Left kidney (tissue), 2 donors: ENCODE data around the gene DACT2. TPM values are rescaled to one million over a fixed set of nuclear protein-coding genes. Genes with fewer than 3 reads are reported as not detected.
"Not testable (repeated sequence)": the region's sequence is repeated elsewhere in the genome, so short reads cannot be mapped to it uniquely, and the experiment has no call there.

ENCODE experiments used
- DNase-seq: peaks from one replicate; pipeline ENCODE4 v3.0.0-alpha.2; 2013
- polyA plus RNA-seq: library from polyadenylated mRNA; unstranded; fragments of 120-200 nt; gene quantifications from one replicate; pipeline ENCODE4 v1.2.1, GENCODE V29; 2013; ENCODE audit not compliant: insufficient read length

DACT2 gene
- polyA plus RNA-seq, 1 donor: 19.3 TPM

DNA sequence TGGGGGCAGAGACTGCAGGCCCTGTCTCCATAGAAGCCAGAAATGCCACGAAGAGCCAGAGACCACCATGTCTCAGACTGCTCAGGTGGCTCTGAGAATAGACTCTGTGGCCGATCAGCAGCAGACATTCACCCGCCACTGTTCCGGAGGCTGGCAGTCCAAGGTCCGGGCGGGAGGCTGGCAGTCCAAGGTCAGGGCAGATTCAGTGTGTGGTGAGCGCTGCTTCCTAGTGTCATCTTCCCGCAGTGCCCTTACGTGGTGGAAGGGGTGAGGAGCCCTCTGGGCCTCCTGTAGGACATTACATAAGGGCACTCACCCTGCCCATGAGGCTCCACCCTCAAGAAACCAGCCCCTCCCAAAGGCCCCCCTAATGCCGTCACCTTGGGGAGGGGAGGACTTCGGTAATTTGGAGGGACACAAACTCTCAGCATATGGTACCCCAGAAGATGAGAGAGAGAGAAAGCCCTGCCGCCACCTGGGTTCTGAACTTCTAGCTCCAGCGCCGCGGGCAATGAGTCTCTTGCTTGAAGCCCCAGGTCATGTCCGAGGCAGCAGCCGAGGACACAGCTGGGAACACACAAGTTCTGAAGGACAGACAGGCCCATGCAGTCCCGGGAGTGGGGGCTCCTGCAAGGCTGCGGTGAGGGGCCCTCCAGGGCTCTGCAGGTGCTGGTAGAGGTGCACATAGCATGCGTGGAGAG lies 36.4 kb downstream of the DACT2 start:
- DNase-seq: no peak

DNA sequence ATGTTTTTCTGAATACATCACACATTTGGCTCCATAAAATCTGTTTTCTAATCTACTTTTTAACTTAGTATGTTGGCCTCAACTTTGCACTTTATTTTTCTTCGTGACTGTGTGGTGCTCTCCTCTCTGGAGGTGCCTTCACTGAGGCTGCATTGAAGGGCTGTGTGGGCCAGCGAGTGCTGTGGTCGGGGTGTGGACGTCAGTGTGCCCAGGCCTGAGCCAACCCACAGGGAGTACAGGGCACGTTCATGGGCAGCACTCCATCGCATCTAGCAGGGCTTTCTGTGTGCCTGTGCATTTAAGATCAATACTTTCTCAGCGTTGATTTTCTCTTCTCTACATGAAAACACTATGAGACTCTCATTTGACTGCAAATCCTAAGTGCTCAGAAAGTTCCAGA lies 37.8 kb downstream of the DACT2 start:
- no peak for DNase-seq

DNA sequence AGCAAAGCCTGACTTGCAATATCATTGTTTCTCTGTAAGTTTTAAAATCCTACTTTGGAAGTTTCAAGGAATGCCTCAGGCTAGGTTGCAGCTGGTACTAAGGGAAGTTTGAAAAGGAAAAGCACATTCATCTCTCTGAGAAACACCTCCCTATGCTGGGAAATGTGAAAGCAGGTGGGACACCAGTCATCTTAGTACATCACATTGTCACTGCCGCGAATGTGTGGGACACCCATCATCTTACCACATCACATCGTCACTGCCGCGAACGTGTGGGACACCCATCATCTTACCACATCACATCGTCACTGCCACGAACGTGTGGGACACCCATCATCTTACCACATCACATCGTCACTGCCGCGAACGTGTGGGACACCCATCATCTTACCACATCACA lies 38.3 kb downstream of the DACT2 start:
- not testable (repeated sequence) for DNase-seq

DNA sequence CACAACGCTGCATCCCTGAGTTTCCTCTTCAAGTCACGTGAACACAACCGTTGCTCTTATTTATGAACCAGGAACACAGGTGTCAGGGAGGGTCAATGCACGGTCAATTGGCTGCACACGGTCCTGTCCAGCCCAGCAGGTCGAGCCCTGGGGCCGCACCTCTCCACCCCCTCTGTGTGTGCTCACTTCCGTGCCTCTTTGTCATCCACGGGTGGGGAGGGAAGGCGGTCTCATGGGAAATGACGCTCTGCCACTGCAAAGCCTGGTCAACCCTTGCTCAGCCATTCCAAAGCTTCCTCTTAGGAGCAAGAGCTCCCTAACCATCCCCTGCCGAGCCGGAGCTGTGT lies 38.7 kb downstream of the DACT2 start:
- DNase-seq: no peak

DNA sequence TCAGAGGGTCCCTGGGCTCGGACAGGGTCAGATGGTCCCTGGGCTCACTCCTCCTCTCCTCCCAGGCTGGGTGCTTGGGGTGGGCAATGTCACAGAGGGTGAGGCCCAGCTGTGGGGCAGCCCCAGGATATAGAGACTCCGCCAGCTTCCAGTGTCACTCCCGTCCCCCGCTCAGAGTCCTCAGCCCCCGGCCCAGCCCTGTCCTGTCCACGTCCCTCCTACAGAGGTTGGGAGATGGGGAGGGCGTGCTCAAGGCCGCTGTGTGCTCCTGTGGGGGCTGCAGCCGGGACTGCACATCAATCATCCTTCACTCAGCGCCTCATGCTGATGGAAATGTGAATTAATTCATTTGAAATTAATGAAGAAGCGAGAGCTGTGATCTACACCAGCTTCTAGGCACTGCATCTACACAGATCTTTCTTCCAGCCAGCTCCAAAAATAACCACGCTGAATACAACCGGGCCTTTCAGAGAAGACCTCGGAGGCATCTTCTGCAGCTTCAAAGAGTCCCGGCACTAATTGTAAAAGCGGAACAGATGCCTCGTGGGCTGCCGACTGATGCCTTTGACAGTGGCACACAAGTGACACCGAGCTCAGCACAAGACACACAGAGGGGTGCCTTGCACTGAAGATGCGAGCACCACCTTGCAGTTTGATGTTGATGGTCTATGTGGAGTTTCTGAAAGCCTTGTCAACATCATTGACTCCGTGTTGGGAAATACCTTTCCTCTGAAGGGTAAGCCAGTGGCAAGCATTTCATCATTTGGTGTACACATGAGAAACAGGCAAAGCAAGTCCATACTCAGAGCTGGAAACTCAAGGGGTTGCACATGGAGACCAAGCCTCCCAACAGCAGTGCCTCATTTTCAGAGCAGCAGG lies 39.3 kb downstream of the DACT2 start:
- DNase-seq: no peak

DNA sequence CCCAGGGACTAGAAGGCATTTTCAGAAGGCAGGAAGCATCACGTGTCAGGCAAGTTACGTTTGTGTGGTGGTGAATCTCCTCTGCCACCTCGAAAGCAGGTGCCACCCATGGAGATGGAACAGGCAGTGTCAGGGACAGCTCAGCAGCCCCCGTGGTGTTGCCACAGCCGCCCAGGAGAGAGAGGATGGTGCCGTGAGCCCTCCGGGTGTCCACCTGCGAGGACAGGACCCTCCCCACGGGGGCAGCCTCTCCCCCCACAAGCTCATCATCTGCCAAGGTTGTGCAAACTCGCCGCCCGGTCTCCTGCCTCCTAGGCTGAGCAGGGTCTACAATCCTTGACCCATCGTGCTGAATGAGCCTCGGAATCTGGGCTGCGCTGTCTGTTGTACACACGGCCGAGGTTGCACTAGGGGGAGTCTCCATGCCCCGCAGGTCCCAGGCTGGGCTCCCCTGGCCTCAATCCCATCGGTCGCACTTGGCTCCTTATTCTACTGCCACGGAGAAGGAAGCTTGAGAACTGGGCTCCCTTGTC lies 40.1 kb downstream of the DACT2 start:
- DNase-seq: no peak

DNA sequence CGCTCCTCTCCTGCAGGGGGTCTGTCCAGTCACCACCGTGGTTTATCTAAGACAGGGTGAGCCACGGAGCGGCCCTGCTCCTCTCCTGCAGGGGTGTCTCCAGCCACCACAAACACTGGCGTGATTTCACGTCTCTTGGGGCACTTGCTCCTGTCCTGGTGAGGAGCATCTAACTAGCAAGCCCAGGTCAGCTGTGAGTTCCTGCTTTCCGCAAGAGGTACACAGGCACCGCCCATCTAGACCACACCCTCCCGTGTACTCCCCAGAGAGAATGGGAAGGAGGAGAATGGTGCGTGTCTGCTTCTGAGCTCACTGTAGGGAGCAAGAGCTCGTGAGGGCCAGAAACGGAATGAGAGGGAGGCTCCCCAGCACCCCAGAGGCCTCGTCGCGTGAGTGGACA lies 40.7 kb downstream of the DACT2 start:
- no peak for DNase-seq

DNA sequence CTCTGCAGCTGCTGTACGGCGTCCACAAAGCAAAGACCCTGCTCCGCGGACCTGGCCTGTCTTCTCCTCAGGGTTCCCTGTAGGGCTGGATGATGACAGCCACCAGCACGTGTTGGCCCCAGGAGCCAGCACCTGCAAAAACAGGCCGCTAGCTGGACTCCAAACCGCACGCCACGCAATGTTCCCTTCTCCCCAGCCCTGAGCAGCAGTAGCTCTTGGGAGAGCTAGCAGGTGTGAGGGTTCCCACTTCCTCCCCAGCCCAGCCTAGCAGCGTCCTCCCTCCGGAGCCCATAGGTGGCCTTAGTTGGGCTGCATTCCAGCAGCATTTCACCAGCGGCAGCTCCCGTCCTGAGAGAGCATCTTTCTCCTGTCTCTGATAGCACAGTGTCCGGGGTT lies 42.3 kb downstream of the DACT2 start:
- no peak for DNase-seq

DNA sequence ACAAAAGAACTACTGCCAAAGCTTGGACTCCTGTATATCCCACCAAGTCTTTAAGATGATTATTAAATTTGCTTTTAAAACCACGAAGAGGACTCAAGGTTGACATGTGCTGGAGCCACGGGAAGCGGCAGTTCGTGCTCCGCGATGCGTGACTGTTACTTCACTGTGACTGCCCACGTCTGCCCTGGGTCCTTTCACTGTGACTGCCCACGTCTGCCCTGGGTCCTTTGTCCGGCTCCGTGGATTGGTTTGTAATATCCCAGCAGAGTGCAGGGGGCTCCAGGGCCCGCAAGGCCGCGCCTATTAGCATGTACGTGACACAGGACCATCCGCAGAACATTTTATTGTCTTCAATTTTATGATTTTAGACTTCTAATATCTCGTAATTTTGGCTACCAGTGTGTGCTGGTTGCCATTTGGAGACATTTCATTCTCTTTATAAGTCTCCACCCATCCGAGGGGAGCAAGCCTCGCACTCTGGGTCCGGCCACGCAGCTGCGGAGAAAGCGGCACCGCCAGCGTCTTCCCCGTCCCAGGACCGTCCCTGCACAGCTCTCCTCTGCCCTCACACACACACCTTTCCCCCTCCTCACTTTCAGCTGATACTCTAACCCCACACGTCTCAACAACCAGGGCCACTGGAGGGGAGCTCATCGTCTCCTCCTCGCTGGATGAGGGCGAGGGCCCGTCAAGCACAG lies 42.9 kb downstream of the DACT2 start:
- no peak for DNase-seq

DNA sequence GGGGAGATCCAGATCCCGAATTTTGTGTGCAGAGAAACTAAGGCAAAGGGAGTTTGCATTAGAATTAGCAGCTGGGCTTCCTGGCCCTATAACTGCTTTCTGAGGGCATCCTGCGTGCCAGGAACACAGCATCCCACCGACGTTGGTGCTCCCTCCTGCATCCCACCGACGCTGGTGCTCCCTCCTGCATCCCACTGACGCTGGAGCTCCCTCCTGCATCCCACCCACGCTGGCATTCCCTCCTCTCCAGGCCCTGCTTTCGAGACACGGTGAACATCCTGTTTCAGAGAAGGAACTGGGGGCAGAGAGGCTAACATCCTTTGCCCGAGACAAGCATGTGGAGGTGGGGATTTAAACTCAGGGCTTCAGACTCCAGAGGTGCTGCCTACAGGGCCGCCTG lies 44.4 kb downstream of the DACT2 start:
- no peak for DNase-seq

DNA sequence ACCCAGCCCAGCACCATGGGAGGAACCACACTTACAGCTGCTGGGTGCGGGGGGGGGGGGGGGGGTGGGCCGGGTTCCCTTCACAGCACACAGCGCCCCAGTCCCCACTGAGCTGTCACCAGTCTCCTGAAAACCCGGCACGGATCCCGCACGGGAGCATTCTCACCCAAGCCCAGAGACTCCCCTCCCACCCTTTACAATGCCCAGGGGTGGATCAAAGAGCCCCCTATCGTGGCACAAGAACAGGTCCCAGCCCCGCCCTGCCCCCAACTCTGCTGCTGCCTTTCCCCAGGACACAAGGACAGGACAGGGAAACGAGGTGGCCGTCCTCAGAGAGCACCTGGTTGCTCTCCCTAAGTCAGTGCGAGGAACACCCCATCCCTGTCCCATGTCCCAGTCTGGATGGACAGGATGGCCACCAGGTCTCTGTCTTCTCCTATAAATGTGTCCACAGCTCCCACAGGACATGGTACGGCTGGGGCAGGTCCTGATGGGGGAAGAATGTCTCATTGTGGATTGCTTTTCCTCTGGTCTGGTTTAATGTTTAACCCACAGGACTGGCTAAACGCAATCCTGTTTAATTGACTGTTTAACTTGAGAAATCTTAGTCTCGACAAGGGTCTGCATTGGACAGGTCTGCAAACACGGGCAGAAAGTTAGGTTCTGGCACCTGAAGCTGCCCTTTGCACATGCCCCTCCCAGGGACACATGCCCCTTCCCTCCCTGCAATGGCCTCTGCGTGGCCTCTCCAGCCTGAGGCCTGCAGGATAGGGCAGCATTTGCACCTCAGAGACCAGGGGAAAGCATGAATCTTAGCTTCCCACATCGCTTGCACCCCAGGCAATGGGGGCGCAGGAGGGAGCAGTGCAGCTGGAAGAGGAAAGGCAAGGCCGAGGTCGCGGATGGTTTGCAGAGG lies 45.3 kb downstream of the DACT2 start:
- DNase-seq: peak; percentile 61

DNA sequence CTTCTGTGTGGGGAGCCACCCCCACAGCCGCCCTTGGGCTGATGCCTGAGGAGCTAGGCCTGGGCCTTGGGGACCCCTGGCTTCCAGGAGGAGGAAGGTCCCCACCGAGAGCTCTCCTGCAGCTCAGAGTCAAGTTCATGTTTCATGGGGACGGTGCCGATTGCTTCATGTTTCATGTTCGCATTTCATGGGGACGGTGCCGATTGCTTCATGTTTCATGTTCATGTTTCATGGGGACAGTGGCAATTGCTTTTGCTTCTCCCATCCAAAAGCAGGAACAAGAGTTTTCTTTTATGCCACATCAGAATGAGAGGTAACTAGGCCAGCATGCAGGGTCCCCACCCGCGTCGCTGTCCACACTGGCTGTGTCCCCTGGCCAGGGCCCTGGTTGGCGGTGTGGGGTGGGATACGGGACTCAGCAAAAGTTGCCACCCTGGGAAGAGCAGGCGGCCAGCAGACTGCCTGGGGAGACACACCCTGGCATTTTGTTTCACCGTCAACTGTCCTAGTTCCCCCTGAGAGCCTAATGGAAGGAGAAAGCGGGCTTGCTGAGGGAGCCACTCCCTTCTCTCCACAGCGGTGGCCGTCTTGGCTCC lies 46.0 kb downstream of the DACT2 start:
- no peak for DNase-seq

DNA sequence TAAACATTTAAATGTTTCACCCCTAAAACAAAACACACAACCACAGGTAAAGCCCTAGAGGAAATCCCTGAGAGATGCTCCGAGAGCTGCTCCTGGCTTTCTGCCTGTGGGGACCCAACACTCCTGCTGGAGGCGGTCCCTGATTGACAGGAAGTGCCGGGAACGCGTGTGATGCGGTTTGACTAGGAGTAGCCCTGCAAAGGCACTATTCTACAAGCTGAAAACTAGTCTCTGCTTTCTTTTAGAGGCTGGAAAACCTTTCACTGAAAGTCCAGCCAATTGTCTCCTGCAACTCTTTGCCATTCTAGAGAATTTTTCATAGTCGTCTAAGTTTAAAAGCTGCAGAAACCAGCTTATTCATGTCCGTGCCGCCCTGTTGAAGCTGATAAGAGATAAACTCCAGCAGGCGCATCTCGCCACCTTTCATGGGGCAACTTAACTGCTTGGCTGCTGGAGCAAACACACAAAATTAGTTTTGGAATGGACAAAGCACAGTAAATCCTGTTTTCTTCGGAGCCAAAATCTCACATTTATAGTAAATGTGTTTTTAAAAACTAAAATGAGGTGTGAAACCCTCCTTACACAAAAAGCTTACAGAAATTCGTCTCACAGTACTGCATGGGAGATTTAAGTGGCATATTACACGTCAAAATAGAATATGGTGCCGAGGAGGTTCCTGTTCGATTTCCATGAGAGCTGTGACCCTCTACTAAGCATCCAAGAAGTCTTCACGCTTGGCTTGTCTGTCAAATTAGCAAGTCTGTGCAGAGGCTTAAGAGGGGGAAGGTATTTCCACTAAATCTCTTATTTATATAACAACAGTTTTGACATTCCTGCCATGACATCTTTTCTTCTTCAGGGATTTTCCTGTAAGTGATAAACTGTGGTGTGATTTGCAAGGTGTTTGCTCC lies 46.9 kb downstream of the DACT2 start:
- DNase-seq: no peak

DNA sequence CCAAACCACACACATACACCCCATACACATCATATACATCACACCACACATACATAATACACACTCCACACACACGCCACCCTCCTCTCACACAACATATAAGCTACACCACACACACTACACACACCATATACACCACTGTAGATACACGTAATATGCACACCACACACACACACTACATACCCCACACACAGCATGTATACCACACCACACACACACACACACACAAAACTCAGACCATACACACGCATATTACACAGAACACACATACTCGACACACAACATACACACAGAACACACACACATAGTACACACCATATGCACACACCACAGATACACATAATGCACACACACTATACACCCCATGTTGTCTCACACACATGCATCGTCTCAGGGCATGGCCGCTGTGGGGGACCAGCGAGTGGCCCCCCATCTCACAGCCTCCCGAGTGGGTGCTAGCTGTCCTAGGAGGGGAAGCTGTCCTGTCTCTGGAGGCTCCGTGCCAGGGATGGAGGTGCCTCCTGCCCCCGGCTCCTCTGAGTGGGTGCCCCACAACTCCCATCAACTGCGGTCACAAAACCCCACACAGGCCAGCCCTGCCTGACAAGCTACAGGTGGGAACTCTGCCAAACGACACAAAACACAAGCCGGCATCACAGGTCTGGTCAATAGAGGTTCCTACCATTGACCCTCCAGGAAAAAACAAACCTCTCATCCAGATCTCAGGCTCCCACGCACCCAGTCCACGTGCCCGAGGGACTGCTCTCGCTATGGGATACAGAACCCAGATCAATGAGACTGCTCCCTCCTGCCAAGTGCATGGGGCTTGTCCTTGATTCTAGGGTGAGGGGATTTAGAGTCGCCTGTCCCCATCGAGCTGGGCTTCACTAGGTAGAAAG lies 49.1 kb downstream of the DACT2 start:
- no peak for DNase-seq

DNA sequence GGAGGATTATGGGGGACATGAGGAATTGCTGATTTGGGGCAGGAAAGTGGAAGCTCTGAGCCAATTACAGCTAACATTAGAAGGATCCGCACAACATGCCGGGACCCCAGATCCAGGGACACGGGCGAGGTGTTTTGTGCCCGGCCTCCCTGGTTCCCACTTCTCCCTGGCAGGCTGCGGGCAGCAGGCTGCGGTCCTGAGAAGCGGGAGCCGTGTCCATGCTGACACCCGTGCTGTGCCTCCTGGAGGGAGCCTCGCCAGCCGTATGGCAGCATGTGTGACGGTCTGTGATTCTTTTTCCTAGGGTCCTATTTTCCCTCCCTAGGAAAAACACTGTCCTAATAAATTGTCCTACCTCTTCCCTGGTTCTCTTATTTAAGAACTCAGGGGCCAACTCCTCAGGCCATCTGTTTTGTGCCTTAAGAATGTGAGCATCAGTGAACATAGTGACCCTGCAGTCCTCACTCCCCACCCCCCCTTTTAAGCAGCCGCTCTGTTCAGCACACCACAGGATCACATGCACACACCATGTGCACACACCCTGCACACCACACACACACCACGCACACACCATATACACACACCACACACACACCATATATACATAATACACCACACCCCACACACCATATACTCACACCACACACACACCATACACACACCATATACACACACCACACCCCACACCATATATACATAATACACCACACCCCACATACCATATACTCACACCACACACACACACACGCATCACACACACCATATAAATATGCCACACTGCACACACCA lies 49.9 kb downstream of the DACT2 start:
- no peak for DNase-seq

DNA sequence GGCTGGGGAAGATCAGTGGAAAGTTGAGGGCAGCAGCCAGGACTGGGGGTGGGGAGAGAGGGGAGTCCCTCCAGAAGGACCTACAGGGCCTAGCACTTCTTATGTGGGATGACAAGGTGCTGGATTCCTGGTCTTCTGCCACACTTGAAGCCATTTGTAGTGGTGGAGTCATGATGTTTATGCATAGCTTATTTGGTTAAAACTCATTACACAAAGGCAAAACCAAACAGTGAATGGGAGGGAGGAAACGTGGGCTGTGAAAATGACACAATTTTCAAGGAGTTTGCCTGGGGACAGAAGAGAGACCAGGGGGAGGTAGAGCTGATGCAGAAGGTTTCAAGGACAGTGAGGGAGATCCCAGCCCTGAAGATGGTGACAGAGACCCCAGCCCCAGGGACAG lies 50.8 kb downstream of the DACT2 start:
- no peak for DNase-seq

DNA sequence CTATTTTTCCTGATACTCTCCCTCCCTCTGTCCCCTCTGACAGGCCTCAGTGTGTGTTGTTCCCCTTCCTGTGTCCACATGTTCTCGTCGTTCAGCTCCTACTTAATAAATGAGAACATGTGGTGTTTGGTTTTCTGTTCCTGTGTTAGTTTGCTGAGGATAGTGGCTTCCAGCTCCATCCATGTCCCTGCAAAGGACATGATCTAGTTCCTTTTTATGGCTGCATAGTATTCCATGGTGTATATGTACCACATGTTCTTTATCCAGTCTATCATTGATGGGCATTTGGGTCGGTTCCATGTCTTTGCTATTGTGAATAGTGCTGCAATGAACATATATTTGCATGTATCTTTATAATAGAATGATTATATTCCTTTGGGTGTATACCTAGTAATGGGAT lies 51.8 kb downstream of the DACT2 start:
- DNase-seq: not testable (repeated sequence)
